ENCODE results near the gene CHURC1.

GRCh38 chr14:64951724-64952123 is 37.5 kb downstream of the CHURC1 start:
- TF ChIP-seq ZKSCAN1 (IDR thresholded peaks at IDR 0.05; ENCODE audit: low read length) (no peak), HDAC1 (CRISPR knock-in tag; IDR thresholded peaks at IDR 0.05) (no peak), FOXP4 (CRISPR knock-in tag; IDR thresholded peaks at IDR 0.05) (no peak), POLR2A (IDR thresholded peaks at IDR 0.05; ENCODE audit: insufficient read depth in 1 of 2, low read depth in 2 of 2, low read length in 2 of 2) (no peak), SOX6 (IDR thresholded peaks at IDR 0.05) (no peak), SOX6 (CRISPR knock-in tag; IDR thresholded peaks at IDR 0.05) (no peak), TFDP2 (CRISPR knock-in tag; IDR thresholded peaks at IDR 0.05) (no peak), CTCF (CRISPR knock-in tag; IDR thresholded peaks at IDR 0.05) (no peak), GABPA (IDR thresholded peaks at IDR 0.05; ENCODE audit: low read depth, low read length) (no peak), GABPA (CRISPR knock-in tag; IDR thresholded peaks at IDR 0.05; ENCODE audit: low read depth) (no peak), IRF1 (CRISPR knock-in tag; IDR thresholded peaks at IDR 0.05; ENCODE audit: low read depth) (no peak), NFATC3 (CRISPR knock-in tag; IDR thresholded peaks at IDR 0.05) (no peak), TERF1 (CRISPR knock-in tag; IDR thresholded peaks at IDR 0.05) (no peak), SMARCC2 (IDR thresholded peaks at IDR 0.05) (no peak), ZNF292 (CRISPR knock-in tag; IDR thresholded peaks at IDR 0.05; ENCODE audit: borderline replicate concordance, low read depth) (no peak)
